OCI-LY3 (cell line): ENCODE data around the gene TF.

Source experiments
- EZH2phosphoT487 ChIP-seq: fragments of 200-600 bp; shearing (Covaris generic); IDR thresholded peaks from 2 replicates; pipeline ENCODE4 v1.6.1; 2018; ENCODE audit warnings: antibody characterized with exemption, mixed run types, low read depth
- TF ChIP-seq, protein P1 (sequence below): fragments of 200-600, 300-600 bp; sonication (generic); IDR thresholded peaks from 2 replicates; pipeline ENCODE4 v1.5.1; 2014; ENCODE audit warnings: antibody characterized with exemption, low read length, low read depth

DNA sequence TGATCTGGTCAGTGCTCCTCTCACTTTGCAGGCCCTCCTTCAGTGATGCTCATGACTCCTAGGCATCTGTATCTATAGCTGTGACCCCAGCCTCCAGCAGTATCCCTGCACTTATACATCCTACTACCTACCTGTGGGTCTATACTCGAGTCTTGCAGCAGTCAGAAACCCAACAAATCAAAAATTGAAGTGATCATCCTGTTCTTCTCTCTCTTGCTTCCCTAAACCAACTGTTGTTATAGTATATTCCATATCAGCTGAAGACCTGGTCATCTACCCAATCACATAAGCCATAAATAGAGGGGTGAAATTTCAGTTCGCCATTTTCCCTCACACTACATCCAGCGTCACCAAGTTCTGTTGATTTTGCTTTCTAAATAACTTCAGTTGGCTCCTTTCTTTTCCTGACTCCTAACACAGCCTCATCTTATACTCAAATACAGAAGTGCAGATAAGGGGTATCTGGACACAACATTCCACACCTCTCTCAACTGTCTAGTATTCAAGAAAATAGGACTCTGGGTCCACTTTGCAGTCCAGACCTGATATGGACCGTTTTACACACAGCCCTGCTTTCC lies 33.5 kb downstream of the TF start:
- TF ChIP-seq, protein P1, sequence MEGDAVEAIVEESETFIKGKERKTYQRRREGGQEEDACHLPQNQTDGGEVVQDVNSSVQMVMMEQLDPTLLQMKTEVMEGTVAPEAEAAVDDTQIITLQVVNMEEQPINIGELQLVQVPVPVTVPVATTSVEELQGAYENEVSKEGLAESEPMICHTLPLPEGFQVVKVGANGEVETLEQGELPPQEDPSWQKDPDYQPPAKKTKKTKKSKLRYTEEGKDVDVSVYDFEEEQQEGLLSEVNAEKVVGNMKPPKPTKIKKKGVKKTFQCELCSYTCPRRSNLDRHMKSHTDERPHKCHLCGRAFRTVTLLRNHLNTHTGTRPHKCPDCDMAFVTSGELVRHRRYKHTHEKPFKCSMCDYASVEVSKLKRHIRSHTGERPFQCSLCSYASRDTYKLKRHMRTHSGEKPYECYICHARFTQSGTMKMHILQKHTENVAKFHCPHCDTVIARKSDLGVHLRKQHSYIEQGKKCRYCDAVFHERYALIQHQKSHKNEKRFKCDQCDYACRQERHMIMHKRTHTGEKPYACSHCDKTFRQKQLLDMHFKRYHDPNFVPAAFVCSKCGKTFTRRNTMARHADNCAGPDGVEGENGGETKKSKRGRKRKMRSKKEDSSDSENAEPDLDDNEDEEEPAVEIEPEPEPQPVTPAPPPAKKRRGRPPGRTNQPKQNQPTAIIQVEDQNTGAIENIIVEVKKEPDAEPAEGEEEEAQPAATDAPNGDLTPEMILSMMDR, result no peak
- no peak for TF ChIP-seq EZH2phosphoT487
